Stimulated activated CD4-positive, alpha-beta T cell treated with anti-CD3 and anti-CD28 coated beads, Interleukin-15, amount 100 ng/mL, for 1 hour (primary cell): ENCODE measurements around the gene MRPL50.

Experiments used
- DNase-seq, 2 donors: peaks; one replicate each; pipeline ENCODE4 v3.0.0-alpha.2; 2020; ENCODE audit warnings: low read depth in 1 of 2, low spot score in 1 of 2

The MRPL50 gene

DNA sequence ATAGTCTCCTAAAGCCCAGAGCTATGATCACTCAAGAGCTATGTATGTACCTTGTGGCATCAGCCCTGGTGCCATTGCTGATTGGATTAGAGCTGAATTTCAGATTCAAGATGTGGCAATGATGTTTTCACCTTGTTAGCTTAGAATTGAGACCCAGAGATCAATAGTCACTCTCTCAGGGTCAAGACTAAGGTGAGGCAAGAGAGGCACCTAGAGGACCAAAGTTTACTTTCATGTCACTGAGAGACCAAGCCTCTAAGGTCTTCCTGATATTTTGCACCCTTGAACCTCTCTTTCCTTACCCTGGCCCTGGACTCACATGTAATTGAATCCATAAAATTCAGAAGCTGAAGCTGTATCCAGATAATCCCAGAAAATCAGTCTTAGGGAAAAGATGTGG, 56.5 kb downstream of the MRPL50 start:
- DNase-seq, result no peak
